ENCODE results near the gene CHP1. TPM values are rescaled to one million over a fixed set of nuclear protein-coding genes. Genes with fewer than 3 reads are reported as not detected.

The CHP1 gene
- total and polyA plus RNA-seq, 2 of the 8 experiments (the other 6 are each of a cell fraction or from before 2014, with no cell fraction given): 45.2 to 89.0 TPM

GRCh38 chr15:41286665-41287333 lies 55.7 kb downstream of the CHP1 start:
- Histone ChIP-seq H3K18ac (ENCODE audit: extremely low read depth, low read length) (no peak overlapping the region), H3K9me3 (ENCODE audit: insufficient read depth in 2 of 2, low read depth in 1 of 2, low read length in 1 of 2) (no peaks in the 10 kb centered on the region), H4K91ac (replicated peaks; ENCODE audit: insufficient read length, low read length) (no peak overlapping the region), H2AK5ac (ENCODE audit: low read depth, low read length) (no peak overlapping the region), H2BK20ac (ENCODE audit: low read length) (no peak overlapping the region), H2BK15ac (ENCODE audit: low read length) (no peak overlapping the region), H2AFZ (ENCODE audit: low read length) (no peak overlapping the region), H3K79me2 (ENCODE audit: control insufficient read depth in 1 of 2, insufficient read depth in 2 of 2, low read length in 2 of 2) (peaks cover 11 to 54% of the 10 kb centered on the region in 2 experiments), H3K79me1 (ENCODE audit: low read depth, low read length) (peaks cover 3% of the 10 kb centered on the region; the same call in 1 of the 2 replicates), H2BK120ac (replicated peaks; ENCODE audit: low read depth, low read length) (no peak overlapping the region), H2BK5ac (ENCODE audit: low read depth, low read length) (no peak overlapping the region), H3K23ac (ENCODE audit: insufficient read length) (no peak overlapping the region), H3K56ac (replicated peaks; ENCODE audit: insufficient read length, low read depth, low read length) (no peak overlapping the region), H4K5ac (ENCODE audit: insufficient read length, low read depth, low read length) (no peak overlapping the region), H3K36me3 (ENCODE audit: control insufficient read depth in 2 of 4, insufficient read depth in 4 of 4, low read length in 3 of 4) (peaks cover 16 to 58% (median 40%) of the 10 kb centered on the region in 4 experiments), H3K23me2 (ENCODE audit: low read depth, low read length) (0 out of 2 replicates have a peak, but pooled peaks cover 3% of the 10 kb centered on the region), H3K4ac (replicated peaks; ENCODE audit: insufficient read length, low read depth, low read length) (no peak overlapping the region), H3K14ac (ENCODE audit: insufficient read length) (no peak overlapping the region), H3K27ac (ENCODE audit: low read depth, low read length) (no peak overlapping the region), H4K8ac (ENCODE audit: extremely low read depth, insufficient read depth, low read length) (no peak overlapping the region; the same call in 1 of the 2 replicates), H2BK12ac (ENCODE audit: low read depth, low read length) (no peak overlapping the region), H3K4me3 (ENCODE audit: extremely low read depth in 1 of 4, insufficient read depth in 2 of 4, low read depth in 3 of 4, low read length in 4 of 4) (no peak overlapping the region), H3K27me3 (replicated peaks in 1 of 4; ENCODE audit: control insufficient read depth in 3 of 4, extremely low read depth in 1 of 4, insufficient read depth in 3 of 4, low read length in 3 of 4) (no peaks in the 10 kb centered on the region), H3K9ac (replicated peaks in 1 of 4; ENCODE audit: extremely low read depth in 1 of 4, low read depth in 3 of 4, low read length in 3 of 4) (no peak overlapping the region), H3K4me1 (replicated peaks in 1 of 4; ENCODE audit: control insufficient read depth in 3 of 4, insufficient read depth in 4 of 4, low read length in 3 of 4) (peaks cover 0 to 5% (median 2%) of the 10 kb centered on the region in 4 experiments; a peak in 3 of 7 replicates), H3K4me2 (ENCODE audit: insufficient read depth in 1 of 2, low read depth in 2 of 2, low read length in 2 of 2) (no peak overlapping the region), H4K20me1 (replicated peaks in 1 of 2; ENCODE audit: control insufficient read depth in 1 of 2, insufficient read depth in 2 of 2, low read length in 2 of 2) (peaks cover 2 to 10% of the 10 kb centered on the region in 2 experiments)
- TF ChIP-seq CEBPB (IDR thresholded peaks at IDR 0.05; ENCODE audit: low read depth, low read length): peak; percentile 20; the same call in 1 of the 2 replicates
- no peak for TF ChIP-seq SAP30 (IDR thresholded peaks at IDR 0.05; ENCODE audit: insufficient read depth, insufficient replicate concordance, low read length)
- POLR2A ChIA-PET (ENCODE audit: partially characterized antibody): interaction anchor here (0.7 to 4.0 kb wide), 7 partner anchors 8 to 46 kb away, joined by 3 to 18 read pairs (median 4); partner anchors contain the start of genes NUSAP1 and OIP5
- WGBS, 2 experiments (ENCODE audit: extremely low coverage in 1 of 2, insufficient coverage in 1 of 2, insufficient read length in 1 of 2, insufficient replicate concordance in 2 of 2, low coverage in 1 of 2, low lambda C conversion rate in 2 of 2, missing lambda C conversion rate in 1 of 2): 95% methylated on average over 6 of the region's 6 CpGs; no CpG with 5 or more reads in 1 of the 2 experiments
- FAIRE-seq: no peak
- CTCF ChIA-PET (ENCODE audit: partially characterized antibody): interaction anchor here (1.1 to 1.3 kb wide), 2 partner anchors 24 to 30 kb away, joined by 3 read pairs; no protein-coding TSS in a partner anchor
- DNase-seq (ENCODE audit: low read depth in 1 of 2, low spot score in 2 of 2): no peak
